GM19035 (cell line): ENCODE results near the gene ZGPAT.

ENCODE experiments used
- ATAC-seq: cut with Tn5 transposase; IDR thresholded peaks from one replicate; pipeline ENCODE4 v1.9.1; 2021; ENCODE audit not compliant: unreplicated experiment

Gene ZGPAT

GRCh38 chr20:63733117-63733516, 25.3 kb downstream of the ZGPAT start:
- no peak for ATAC-seq

GRCh38 chr20:63733579-63734081, 25.8 kb downstream of the ZGPAT start:
- ATAC-seq: no peak

GRCh38 chr20:63734111-63734945, 26.5 kb downstream of the ZGPAT start:
- ATAC-seq: no peak

GRCh38 chr20:63734946-63735858, 27.4 kb downstream of the ZGPAT start:
- no peak for ATAC-seq

- ATAC-seq: no peak
Measured at GRCh38 chr20:63735859-63736718, 28.2 kb downstream of the ZGPAT start, which contains the start of gene LIME1. LIME1 (plus strand) TSS chr20:63736664; CDS start chr20:63737550, 886 bp downstream.

- ATAC-seq: no peak
Measured at GRCh38 chr20:63736893-63737694, 29.3 kb downstream of the ZGPAT start.

GRCh38 chr20:63737695-63737944, 29.8 kb downstream of the ZGPAT start:
- no peak for ATAC-seq

- no peak for ATAC-seq
Measured at GRCh38 chr20:63737945-63738686, 30.3 kb downstream of the ZGPAT start.

- no peak for ATAC-seq
Measured at GRCh38 chr20:63738687-63739129, 30.9 kb downstream of the ZGPAT start.

GRCh38 chr20:63739130-63740069, 31.6 kb downstream of the ZGPAT start, which contains the start of gene SLC2A4RG:
SLC2A4RG (plus strand) TSS chr20:63739776; CDS start chr20:63739913, 137 bp downstream.
- peak; percentile 52 for ATAC-seq

GRCh38 chr20:63740070-63740626, 32.3 kb downstream of the ZGPAT start:
- peak; percentile 21 for ATAC-seq

GRCh38 chr20:63740627-63741353, 33.0 kb downstream of the ZGPAT start:
- ATAC-seq: no peak

GRCh38 chr20:63741354-63741675, 33.5 kb downstream of the ZGPAT start:
- no peak for ATAC-seq

- no peak for ATAC-seq
Measured at GRCh38 chr20:63741676-63742380, 34.0 kb downstream of the ZGPAT start.

- no peak for ATAC-seq
Measured at GRCh38 chr20:63742381-63743024, 34.7 kb downstream of the ZGPAT start.
